ENCODE measurements around the gene AIG1. TPM values are rescaled to one million over a fixed set of nuclear protein-coding genes. Genes with fewer than 3 reads are reported as not detected.

AIG1 gene
- total RNA-seq, 6 donors from 2014 or later, result 6.3 to 26.6 (median 20.8) TPM

GRCh38 chr6:143369971-143370370 lies 309.3 kb downstream of the AIG1 start:
- no peak overlapping the region for H3K27ac ChIP-seq
- no peaks in the 10 kb centered on the region for H3K9me3 ChIP-seq
- DNase-seq (no peak), ATAC-seq (ENCODE audit: low FRiP score in 2 of 2) (no peak)
- H3K36me3 ChIP-seq, result no peaks in the 10 kb centered on the region
- no peak overlapping the region for H3K4me3 ChIP-seq
- no peaks in the 10 kb centered on the region for H3K4me1 ChIP-seq
- TF ChIP-seq POLR2A (IDR thresholded peaks at IDR 0.05) (no peak), CTCF (IDR thresholded peaks at IDR 0.05) (no peak), POLR2AphosphoS5 (IDR thresholded peaks at IDR 0.05) (no peak), EP300 (IDR thresholded peaks at IDR 0.05) (no peak)
- no peaks in the 10 kb centered on the region for H3K27me3 ChIP-seq
- 55 to 63% methylated on average over 3 of the region's 3 CpGs for WGBS, 2 donors

- H3K4me3 ChIP-seq, result no peak overlapping the region
- H3K27me3 ChIP-seq, result no peaks in the 10 kb centered on the region
- H3K9me3 ChIP-seq, result no peaks in the 10 kb centered on the region
- no peaks in the 10 kb centered on the region for H3K36me3 ChIP-seq
- DNase-seq, result no peak
- H3K27ac ChIP-seq, result no peak overlapping the region
- TF ChIP-seq POLR2AphosphoS5 (IDR thresholded peaks at IDR 0.05) (no peak), CTCF (IDR thresholded peaks at IDR 0.05) (no peak), EP300 (IDR thresholded peaks at IDR 0.05) (no peak), POLR2A (IDR thresholded peaks at IDR 0.05) (no peak)
- no peak for ATAC-seq (ENCODE audit: low FRiP score in 2 of 2)
- no peaks in the 10 kb centered on the region for H3K4me1 ChIP-seq
- WGBS, 2 donors, result 74 to 78% methylated on average over 5 of the region's 5 CpGs
These were observed 310.2 kb downstream of the AIG1 start for GRCh38 chr6:143370812-143371370.

GRCh38 chr6:143372199-143372882 lies 311.7 kb downstream of the AIG1 start:
- no peak for DNase-seq
- 75 to 78% methylated on average over 7 of the region's 7 CpGs for WGBS, 2 donors

GRCh38 chr6:143374014-143374413 lies 313.3 kb downstream of the AIG1 start:
- Histone ChIP-seq H3K27ac (no peak overlapping the region), H3K27me3 (no peaks in the 10 kb centered on the region), H3K9me3 (no peaks in the 10 kb centered on the region), H3K36me3 (no peaks in the 10 kb centered on the region), H3K4me3 (no peak overlapping the region), H3K4me1 (no peaks in the 10 kb centered on the region)
- WGBS, 2 donors, result 39 to 50% methylated on average over 2 of the region's 2 CpGs
- ATAC-seq (ENCODE audit: low FRiP score in 2 of 2), result no peak
- TF ChIP-seq EP300 (IDR thresholded peaks at IDR 0.05), result no peak
- TF ChIP-seq POLR2AphosphoS5 (IDR thresholded peaks at IDR 0.05), result no peak
- TF ChIP-seq CTCF (IDR thresholded peaks at IDR 0.05), result no peak
- TF ChIP-seq POLR2A (IDR thresholded peaks at IDR 0.05), result no peak
- no peak for DNase-seq

More at GRCh38 chr6:143372199-143372882, 311.7 kb downstream of the AIG1 start:
- no peak for ATAC-seq (ENCODE audit: low FRiP score in 2 of 2)
- no peaks in the 10 kb centered on the region for H3K27me3 ChIP-seq
- no peak overlapping the region for H3K27ac ChIP-seq
- TF ChIP-seq EP300 (IDR thresholded peaks at IDR 0.05) (no peak), POLR2AphosphoS5 (IDR thresholded peaks at IDR 0.05) (no peak), POLR2A (IDR thresholded peaks at IDR 0.05) (no peak), CTCF (IDR thresholded peaks at IDR 0.05) (no peak)
- no peaks in the 10 kb centered on the region for H3K36me3 ChIP-seq
- H3K4me1 ChIP-seq, result no peaks in the 10 kb centered on the region
- no peak overlapping the region for H3K4me3 ChIP-seq
- no peaks in the 10 kb centered on the region for H3K9me3 ChIP-seq
